Measurements from ENCODE around the gene ADSS1. TPM values are rescaled to one million over a fixed set of nuclear protein-coding genes. Genes with fewer than 3 reads are reported as not detected.

The ADSS1 gene
- total RNA-seq, 1 donor from 2014 or later = 0.66 TPM

DNA sequence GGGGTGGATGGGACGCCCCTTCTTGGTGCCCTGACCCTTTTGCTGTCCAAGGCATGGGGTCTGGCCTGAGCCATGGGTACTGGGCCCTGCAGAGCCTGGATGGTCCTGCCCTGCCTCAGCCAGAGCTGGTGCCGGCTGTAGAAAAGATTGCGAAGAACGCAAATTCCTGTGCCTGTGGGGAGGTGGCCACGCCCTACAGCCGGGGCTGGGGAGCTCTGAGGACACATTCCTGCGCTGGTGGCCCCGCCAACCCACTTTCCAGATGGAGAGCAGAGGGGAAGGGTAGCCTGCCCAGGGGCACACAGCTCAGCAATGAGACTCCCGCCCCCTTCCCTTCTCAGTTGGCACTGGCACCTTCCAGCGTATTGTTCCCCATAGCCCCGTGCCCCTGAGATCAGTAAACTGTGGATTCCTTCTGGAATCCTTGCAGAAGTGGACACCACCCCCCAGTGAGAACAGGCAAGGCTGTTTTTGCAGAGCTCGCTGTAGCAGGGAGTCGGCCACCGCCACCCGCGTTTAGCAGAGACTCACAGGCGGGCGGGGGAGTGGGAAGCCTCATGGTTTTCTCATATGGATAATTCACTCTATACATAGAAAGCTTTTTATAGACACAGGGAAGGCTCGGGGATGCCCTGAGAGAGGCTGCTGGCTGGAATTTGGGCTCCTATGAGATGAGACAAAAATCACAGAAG, 26.0 kb upstream of the ADSS1 start:
- intact Hi-C loops (cut with micrococcal nuclease) = no loop called here

DNA sequence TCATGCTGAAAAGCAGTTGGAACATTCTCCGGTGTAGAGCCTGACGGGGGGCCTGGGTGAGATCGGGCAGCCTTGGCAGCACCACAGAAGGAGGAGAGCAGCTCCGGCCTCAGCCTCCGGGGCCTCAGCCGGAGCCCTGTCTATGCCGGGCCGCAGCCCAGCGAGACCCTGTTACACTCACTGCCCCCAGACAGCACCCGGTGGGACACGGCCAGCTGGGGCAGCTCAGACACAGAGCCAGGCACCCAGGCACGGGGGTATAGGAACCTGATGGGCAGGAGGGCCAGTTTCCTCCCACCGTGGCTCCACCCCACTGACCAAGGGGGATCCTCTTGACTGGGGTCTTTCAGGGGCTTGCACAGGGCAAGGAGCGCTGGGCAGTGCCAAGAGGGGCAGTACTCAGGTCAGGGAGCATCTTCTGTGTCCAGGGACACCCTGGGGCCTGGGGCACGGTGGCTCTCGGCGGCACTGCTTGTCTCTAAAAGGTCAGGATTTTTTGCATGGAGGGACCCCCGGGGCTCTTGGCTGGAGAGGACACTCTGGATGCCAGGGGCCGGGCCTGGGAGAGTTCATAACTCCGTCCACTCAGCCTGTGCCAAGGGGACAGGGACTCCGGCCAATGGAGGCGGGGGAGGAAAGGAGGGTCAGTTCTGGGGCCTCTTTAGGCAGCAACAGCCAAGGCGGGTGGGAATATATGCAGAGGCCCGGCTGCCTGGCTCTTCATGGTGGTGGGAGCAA, 25.2 kb upstream of the ADSS1 start:
- intact Hi-C loops (cut with micrococcal nuclease) = no loop called here

DNA sequence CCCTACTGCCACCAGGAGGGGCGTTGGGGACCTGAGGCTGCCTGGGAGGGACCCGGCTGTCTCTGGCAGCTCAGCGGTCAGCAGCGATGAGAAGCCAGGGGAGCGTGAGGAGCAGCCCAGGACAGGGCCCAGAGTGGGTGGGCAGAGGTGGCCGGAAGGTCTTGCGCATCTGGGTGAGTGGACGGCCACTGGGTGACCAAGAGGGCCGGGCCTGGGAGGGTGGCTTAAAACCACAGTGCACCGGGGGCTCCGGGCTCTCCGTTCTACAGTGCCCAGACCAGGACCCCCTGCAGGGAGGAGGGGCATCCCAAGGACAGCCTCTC, 24.6 kb upstream of the ADSS1 start:
- intact Hi-C loops (cut with micrococcal nuclease) = no loop called here

DNA sequence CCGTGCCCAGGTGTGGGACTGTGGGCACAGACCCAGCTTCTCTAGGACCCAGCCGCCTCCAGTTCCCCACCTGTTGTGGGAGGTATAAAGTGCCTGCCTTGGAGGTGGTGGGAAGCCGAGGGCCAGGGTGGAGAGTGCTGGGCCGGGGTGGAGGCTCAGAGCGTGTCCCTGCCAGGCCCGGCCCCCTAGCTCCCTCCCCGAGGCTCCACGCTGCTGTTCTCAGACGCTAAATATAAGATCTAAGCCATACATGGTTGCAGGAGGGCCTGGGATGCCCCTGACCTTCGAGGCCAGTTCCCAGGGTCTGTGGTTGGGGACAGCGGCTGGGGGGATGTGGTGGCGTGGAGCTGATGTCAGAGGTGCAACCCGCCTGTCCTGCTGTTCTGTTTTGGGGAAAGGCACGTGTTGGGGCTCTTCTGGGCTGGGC, 23.8 kb upstream of the ADSS1 start:
- intact Hi-C loops (cut with micrococcal nuclease) = no loop called here

DNA sequence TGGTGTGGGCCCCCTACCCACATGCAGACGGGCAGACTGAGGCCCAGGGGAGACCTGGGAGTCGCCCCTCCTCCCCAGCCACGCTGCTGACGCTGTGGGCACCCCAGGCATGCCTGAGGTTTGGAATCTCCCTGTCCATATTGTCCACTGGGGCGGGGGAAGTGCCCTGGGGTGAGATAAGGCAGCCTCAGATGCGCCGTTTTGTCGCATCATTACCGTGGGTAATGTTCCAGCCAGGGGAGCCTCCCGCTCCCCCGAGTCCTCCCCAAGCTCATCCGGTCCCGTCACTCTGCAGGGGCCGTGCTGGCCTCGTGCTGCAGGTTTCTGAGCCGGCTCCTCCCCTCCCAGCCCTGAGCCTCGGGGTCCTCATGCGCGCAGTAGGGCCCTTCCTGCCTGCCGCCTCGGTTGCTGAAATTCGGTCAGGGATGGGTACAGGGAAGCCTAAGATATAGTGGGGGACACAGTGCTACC, 23.2 kb upstream of the ADSS1 start:
- intact Hi-C loops (cut with micrococcal nuclease) = no loop called here

DNA sequence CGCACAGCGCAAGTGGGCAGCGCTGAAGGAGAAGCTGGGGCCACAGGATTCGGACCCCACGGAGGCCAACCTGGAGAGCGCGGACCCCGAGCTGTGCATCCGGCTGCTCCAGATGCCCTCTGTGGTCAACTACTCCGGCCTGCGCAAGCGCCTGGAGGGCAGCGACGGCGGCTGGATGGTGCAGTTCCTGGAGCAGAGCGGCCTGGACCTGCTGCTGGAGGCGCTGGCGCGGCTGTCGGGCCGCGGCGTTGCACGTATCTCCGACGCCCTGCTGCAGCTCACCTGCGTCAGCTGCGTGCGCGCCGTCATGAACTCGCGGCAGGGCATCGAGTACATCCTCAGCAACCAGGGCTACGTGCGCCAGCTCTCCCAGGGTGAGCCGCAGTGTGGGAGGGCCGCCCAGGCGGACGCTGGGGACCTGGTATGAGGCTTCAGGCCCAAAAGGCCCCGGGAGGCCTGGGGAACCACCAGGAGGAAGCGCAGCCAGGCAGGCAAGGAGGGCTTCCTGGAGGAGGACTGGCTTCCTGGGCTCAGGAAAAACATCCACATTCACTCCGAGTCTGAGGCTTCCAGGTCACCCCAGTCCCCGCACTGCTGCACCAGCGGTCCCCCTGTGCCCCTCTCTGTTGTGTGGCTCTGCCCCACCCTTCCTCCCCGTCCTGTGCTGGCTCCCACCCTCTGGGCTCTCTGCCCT, 22.5 kb upstream of the ADSS1 start:
- intact Hi-C loops (cut with micrococcal nuclease) = no loop called here

DNA sequence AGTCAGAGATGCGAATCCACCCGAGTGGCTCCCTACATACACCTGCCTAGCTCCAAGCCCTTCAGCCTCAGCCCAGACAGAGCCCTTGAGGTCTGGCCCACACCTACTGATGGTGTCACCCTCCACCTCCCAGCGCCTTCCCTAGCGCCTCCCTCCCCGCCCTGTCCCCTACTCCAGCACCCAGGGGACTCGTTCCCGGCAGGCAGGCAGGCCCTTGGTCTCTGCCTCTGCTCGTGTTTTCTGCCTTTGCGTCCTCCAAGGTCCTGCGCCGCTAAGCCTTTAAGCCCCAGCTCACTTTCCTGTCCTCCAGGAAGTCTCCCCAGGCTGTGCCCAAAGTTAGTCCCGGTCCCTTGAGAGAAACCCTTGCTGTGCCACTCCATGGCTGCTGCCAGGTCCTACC, 21.9 kb upstream of the ADSS1 start:
- intact Hi-C loops (cut with micrococcal nuclease) = no loop called here

DNA sequence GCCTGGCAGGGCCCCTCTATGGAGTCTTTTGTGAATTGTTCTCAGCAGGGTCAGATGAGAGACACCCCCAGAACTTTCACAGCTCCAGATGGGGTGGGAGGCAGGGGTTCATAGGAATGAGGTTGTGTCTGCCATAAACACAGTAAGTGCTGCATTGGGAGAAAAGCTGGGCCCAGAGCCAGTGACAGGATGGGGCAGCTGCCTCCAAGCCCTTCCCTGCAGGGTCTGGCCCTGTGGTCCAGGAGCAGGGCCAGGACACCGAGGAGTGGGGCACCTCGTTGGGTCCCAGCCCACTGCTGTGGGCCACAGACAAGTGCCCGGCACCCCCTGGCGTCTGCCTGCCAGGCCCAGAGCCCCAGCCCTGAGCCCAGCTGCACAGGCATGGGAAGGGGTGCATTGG, 21.4 kb upstream of the ADSS1 start:
- intact Hi-C loops (cut with micrococcal nuclease) = no loop called here

DNA sequence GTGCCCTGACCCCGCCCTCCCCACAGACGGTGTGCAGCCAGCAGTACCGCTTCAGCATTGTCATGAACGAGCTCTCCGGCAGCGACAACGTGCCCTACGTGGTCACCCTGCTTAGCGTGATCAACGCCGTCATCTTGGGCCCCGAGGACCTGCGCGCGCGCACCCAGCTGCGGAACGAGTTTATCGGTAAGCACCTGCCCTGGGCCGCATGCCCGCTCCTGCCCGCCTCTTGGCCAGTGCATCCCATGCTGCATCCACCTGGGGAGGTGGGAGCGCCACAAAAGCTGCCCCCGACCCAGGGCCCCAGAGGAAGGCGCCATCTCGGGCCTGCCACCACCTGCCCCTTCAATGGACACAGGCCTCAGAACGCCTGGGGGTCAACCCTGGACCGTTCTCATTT, 20.8 kb upstream of the ADSS1 start:
- intact Hi-C loops (cut with micrococcal nuclease) = no loop called here

DNA sequence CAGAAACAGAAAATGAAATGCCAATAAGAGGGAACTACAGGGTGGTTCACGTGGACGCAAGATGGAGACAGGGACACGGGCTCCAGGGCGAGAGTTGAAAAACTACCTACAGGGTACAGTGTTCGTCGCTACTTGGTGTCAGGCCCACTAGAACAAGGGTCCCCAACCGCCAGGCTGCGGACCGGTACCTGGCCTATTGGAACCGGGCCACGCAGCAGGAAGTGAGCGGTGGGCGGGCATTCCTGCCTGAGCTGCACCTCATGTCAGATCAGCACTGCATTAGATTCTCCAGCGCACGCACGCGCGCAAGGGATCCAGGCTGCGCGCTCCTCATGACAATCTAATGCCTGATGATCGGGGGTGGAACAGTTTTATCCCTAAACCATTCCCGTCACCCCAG, 19.8 kb upstream of the ADSS1 start:
- intact Hi-C loops (cut with micrococcal nuclease) = no loop called here

DNA sequence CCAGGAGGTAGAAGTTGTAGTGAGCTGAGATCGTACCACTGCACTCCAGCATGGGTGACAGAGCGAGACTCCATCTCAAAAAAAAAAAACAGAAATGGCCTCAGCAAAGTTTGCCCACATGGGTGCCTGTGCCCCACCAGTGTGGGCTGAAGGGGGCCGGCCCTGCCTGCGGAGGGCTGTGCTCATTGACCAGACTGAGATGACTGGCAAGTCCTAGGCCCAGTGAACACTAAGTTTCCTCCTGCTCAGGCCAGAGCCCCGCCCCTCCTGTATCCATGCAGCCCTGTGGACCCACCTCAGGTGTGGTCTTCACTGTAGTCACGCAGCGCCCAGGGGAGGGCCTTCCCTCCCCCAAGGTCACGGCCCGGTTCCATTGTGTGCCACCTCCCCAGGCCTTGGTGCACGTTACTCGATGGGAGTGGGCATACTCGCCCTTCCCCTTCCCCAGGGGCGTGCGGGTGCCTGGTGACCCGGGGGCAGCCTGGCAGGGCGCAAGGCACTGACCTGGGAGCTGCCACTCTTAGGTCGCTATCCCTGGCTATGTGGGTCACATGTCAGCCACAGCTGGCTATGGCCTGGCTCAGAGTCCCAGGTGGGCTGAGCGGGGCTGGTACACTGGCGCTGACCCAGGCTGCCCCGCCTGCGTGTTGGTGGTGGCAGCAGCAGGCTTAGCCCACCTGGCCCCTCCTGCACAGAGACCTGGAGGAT, 18.5 kb upstream of the ADSS1 start:
- intact Hi-C loops (cut with micrococcal nuclease) = no loop called here

DNA sequence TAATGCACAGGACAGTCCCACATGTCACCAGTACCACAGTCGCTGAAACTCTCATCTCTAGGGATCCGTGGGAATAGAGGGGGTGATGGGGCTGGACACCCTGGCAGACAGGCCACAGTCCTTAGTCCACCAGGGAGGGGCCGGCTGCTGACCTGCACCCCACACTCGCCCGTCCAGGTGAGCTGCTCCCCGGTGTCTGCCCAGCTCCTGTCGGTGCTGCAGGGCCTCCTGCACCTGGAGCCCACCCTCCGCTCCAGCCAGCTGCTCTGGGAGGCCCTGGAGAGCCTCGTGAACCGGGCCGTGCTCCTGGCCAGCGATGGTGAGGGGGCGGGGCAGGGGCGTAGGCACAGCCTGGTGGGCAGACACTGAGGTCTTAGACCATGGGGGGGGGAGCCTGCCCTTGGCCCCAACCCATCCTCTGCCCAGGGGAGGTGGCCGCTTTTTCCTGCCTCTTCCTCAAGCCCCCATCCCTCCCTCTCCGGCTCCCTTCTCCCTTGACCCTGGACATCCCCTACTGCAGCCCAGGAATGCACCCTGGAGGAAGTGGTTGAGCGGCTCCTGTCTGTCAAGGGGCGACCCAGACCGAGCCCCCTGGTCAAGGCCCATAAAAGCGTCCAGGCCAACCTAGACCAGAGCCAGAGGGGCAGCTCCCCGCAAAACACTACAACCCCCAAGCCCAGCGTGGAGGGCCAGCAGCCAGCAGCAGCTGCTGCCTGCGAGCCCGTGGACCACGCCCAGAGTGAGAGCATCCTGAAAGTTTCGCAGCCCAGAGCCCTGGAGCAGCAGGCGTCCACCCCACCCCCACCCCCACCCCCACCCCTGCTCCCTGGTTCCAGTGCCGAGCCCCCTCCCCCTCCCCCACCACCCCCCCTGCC, 17.1 kb upstream of the ADSS1 start:
- intact Hi-C loops (cut with micrococcal nuclease) = no loop called here

DNA sequence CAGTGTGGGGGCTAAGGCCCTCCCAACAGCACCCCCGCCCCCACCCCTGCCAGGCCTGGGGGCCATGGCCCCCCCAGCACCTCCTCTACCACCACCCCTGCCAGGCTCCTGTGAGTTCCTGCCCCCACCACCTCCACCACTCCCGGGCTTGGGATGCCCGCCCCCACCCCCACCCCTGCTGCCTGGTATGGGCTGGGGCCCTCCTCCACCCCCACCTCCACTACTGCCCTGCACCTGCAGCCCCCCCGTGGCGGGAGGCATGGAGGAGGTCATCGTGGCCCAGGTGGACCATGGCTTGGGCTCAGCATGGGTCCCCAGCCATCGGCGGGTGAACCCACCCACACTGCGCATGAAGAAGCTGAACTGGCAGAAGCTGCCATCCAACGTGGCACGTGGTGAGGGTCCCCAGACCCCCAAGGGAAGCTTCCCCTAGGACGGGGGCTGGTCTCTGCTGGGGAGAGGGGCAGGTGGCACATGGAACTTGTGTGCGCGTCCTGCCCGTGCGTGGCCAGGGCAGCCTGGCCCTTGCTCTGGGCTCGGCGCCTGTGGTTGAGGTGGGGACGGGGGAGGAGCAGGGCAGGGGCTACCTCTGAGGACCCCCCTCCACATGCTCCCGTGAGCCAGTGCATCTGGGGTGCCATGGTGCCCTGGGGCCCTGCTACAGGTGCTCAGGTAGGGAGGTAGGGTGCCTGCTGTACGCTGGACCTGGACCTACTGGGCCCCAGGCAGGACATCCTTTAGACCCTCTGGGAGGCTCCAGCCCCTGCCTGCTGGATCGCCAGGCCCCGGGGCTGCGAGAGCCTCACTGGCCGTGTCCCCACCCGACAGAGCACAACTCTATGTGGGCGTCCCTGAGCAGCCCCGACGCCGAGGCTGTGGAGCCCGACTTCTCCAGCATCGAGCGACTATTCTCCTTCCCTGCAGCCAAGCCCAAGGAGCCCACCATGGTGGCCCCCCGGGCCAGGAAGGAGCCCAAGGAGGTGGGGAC, 16.1 kb upstream of the ADSS1 start:
- intact Hi-C loops (cut with micrococcal nuclease) = loop anchor here (1.0 kb wide), 4 partner anchors 19 to 58 kb away; partner anchors contain the start of gene INF2

DNA sequence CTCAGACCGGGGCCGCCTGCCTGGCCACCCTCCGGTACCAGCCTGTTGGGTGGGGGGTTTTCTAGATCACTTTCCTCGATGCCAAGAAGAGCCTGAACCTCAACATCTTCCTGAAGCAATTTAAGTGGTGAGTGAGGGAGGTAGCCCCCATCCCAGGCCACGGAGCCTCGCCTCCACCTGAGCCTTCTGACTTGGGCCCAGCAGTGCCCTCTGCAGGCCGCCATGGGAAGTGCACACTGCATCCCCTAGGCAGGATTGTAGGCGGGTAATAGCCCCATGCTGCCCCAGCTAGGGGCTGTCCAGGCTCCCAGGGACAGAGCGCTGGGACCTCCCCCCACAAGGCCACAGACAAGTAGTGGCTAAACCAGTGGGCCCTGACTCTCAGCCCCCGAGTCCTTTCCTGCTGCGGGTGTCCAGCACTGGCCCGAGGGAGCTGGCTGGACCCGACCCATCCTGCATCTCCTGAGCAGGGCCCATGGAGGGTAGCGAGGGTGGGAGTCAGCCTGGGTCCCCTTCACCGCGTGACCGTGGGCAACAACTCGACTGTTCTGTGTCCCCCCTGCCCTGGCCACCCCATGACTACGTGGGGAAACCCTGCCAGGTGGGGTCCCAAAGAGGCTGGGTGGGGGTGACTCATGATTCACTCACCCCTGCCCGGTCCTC, 15.3 kb upstream of the ADSS1 start:
- intact Hi-C loops (cut with micrococcal nuclease) = loop anchor here (1.0 kb wide), 4 partner anchors 19 to 58 kb away; partner anchors contain the start of gene INF2

DNA sequence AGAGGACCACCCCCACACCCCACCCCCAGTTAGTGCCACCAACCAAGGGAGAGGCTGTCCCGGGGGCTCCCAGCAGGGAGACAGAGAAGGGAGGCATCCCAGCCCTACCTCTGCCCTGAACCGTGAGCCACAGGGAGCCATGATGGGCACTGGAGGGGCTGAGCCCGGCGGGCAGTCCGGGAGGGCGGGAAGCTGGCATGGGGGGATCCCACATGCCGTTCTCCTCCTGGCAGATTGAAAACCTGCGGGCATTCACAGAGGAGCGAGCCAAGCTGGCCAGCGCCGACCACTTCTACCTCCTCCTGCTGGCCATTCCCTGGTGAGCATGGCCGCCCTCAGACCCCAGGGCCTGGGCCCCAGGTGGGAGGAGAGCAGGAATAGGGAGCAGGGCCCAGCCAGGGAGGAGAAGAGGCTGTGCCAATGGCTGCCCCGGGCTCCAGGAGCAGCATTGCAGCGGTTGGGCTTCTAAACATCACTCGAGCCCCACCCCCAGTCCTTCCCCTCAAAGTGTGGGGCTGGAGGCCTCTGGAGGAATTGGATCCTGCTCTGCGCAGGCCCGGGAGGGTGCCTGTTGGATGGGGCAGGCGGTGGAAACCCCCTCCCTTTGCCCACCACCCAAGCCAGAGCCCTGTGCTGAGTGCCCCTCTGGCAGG, 14.5 kb upstream of the ADSS1 start:
- intact Hi-C loops (cut with micrococcal nuclease) = no loop called here

DNA sequence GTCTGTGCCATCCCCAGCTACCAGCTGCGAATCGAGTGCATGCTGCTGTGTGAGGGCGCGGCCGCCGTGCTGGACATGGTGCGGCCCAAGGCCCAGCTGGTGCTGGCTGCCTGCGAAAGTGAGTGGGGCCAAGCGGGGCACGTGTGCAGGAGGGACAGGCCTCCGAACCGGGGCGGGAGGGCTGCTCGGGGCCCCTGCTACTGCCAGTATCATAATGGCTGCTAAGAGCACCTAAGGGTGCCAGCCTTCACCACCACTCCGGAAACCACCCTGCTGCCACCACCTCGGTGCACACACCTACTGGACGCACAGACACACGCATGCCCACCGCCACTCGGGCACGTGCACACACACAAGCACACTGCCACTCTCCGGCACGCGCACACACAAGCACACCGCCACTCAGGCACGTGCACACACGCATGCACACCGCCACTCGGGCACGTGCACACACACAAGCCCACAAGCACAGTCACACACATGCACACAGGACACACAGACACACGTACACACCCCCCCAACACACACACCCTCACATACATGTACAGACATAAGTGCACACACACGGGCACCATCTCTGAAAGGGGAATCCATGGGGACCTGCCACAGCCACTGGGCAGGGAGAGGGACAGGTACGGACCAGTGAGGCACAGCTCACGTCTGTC, 13.8 kb upstream of the ADSS1 start:
- intact Hi-C loops (cut with micrococcal nuclease) = no loop called here

DNA sequence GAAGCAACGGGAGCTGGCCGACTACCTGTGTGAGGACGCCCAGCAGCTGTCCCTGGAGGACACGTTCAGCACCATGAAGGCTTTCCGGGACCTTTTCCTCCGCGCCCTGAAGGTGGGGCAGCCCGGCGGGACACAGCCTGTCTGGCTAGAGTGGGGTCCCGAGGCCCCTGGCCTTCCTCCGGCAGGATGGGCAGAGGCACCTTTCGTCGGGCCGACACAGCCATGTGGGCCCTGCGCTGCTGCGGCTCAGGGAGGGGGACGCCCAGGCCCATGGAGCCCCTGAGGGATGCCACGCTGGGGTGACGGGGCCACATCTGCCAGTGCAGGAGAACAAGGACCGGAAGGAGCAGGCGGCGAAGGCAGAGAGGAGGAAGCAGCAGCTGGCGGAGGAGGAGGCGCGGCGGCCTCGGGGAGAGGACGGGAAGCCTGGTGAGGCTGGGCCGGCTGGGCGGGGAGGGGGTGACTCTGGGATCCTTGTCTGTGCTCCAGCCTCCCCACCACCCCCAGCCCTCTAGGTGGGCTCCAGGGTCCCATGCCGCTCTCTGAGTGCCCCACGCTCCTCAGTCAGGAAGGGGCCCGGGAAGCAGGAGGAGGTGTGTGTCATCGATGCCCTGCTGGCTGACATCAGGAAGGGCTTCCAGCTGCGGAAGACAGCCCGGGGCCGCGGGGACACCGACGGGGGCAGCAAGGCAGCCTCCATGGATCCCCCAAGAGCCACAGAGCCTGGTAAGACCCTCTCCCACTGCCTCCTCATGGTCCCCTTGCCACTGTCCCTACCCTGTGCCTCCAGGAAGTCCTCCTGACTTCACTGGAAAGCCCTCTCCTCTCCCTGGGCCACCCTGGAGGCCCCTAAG, 10.9 kb upstream of the ADSS1 start:
- intact Hi-C loops (cut with micrococcal nuclease) = no loop called here
